Astrocyte (in vitro differentiated cells and primary cell): ENCODE measurements around the gene GPAT3. TPM values are rescaled to one million over a fixed set of nuclear protein-coding genes. Genes with fewer than 3 reads are reported as not detected.

ENCODE experiments used
- DNase-seq: peaks from one replicate; pipeline ENCODE4 v3.0.0-alpha.2; 2010; ENCODE audit warnings: low read depth
- FAIRE-seq: peaks from 2 replicates; lab custom pipeline; 2011; peaks lifted over from hg19 to GRCh38; lab: Jason Lieb, UNC
- H2AFZ ChIP-seq: 2 replicates; pipeline ENCODE4 v1.6.0; 2012; ENCODE audit warnings: low read depth, low read length, inconsistent platforms
- H3K27ac ChIP-seq: 2 replicates; pipeline ENCODE4 v1.5.1; 2011; ENCODE audit warnings: low read depth, low read length, inconsistent platforms
- H3K27me3 ChIP-seq: 2 replicates; pipeline ENCODE4 v1.6.0; 2011; ENCODE audit warnings: low read length, inconsistent platforms; ENCODE audit not compliant: insufficient read depth
- H3K36me3 ChIP-seq: 2 replicates; pipeline ENCODE4 v1.5.1; 2011; ENCODE audit warnings: low read length, inconsistent platforms; ENCODE audit not compliant: insufficient read depth
- H3K4me1 ChIP-seq: 2 replicates; pipeline ENCODE4 v1.5.1; 2011; ENCODE audit warnings: low read length, inconsistent platforms; ENCODE audit not compliant: insufficient read depth
- H3K4me2 ChIP-seq: 2 replicates; pipeline ENCODE4 v1.6.0; 2012; ENCODE audit warnings: low read length, inconsistent platforms
- H3K4me3 ChIP-seq: 2 replicates; pipeline ENCODE4 v1.5.1; 2011; ENCODE audit warnings: low read depth, mild to moderate bottlenecking, low read length, inconsistent platforms; ENCODE audit not compliant: insufficient read depth
- H3K79me2 ChIP-seq: 2 replicates; pipeline ENCODE4 v1.6.0; 2012; ENCODE audit warnings: mild to moderate bottlenecking, low read length, inconsistent platforms; ENCODE audit not compliant: insufficient read depth
- H3K9ac ChIP-seq: 2 replicates; pipeline ENCODE4 v1.6.0; 2012; ENCODE audit warnings: mild to moderate bottlenecking, low read length, inconsistent platforms
- H3K9me3 ChIP-seq: 2 replicates; pipeline ENCODE4 v1.5.1; 2012; ENCODE audit warnings: low read depth, mild to moderate bottlenecking, low read length, inconsistent platforms; ENCODE audit not compliant: insufficient read depth
- H4K20me1 ChIP-seq: 2 replicates; pipeline ENCODE4 v1.6.0; 2012; ENCODE audit warnings: low read length, inconsistent platforms; ENCODE audit not compliant: insufficient read depth
- H3K27ac Mint-ChIP-seq: one replicate; pipeline ENCODE4 v1.8.0; 2021; ENCODE audit warnings: mild to moderate bottlenecking, mixed read lengths; ENCODE audit not compliant: unreplicated experiment
- H3K27me3 Mint-ChIP-seq: one replicate; pipeline ENCODE4 v1.8.0; 2021; ENCODE audit warnings: low read depth, mixed read lengths; ENCODE audit not compliant: unreplicated experiment
- H3K36me3 Mint-ChIP-seq: one replicate; pipeline ENCODE4 v1.8.0; 2021; ENCODE audit warnings: low read depth, mixed read lengths; ENCODE audit not compliant: unreplicated experiment
- H3K4me1 Mint-ChIP-seq: one replicate; pipeline ENCODE4 v1.8.0; 2021; ENCODE audit warnings: low read depth, mixed read lengths; ENCODE audit not compliant: unreplicated experiment
- H3K4me3 Mint-ChIP-seq: one replicate; pipeline ENCODE4 v1.8.0; 2021; ENCODE audit warnings: mild to moderate bottlenecking, moderate library complexity, mixed read lengths; ENCODE audit not compliant: unreplicated experiment
- H3K9me3 Mint-ChIP-seq: one replicate; pipeline ENCODE4 v1.8.0; 2021; ENCODE audit warnings: mild to moderate bottlenecking, mixed read lengths; ENCODE audit not compliant: unreplicated experiment
- EZH2 ChIP-seq: IDR thresholded peaks from 2 replicates; pipeline ENCODE4 v1.6.1; 2012; ENCODE audit warnings: mild to moderate bottlenecking, low read length, inconsistent platforms; ENCODE audit not compliant: insufficient read depth
- total RNA-seq: library from RNA; stranded (reverse); gene quantifications from 2 replicates; pipeline ENCODE4 v1.2.1, GENCODE V29; 2021
- TF ChIP-seq, protein P1 (sequence below): IDR thresholded peaks from 2 replicates; pipeline ENCODE4 v1.5.1; 2011; ENCODE audit warnings: low read depth, mild to moderate bottlenecking, inconsistent platforms, low read length, moderate library complexity; ENCODE audit not compliant: insufficient read depth

Gene GPAT3
- total RNA-seq, 1 donor from 2014 or later: 0.39 TPM

GRCh38 chr4:83581411-83582288, 45.7 kb downstream of the GPAT3 start:
- Mint-ChIP-seq H3K36me3 (no peaks in the 10 kb centered on the region), H3K9me3 (no peaks in the 10 kb centered on the region), H3K4me3 (no peak overlapping the region), H3K4me1 (no peaks in the 10 kb centered on the region), H3K27ac (no peak overlapping the region), H3K27me3 (no peaks in the 10 kb centered on the region)
- no peaks in the 10 kb centered on the region for H3K36me3 ChIP-seq
- DNase-seq (peak; percentile 33), FAIRE-seq (no peak)
- no peak overlapping the region for H3K27ac ChIP-seq
- H4K20me1 ChIP-seq: no peaks in the 10 kb centered on the region
- H3K79me2 ChIP-seq: no peaks in the 10 kb centered on the region
- peak overlapping the region; percentile 24 for H3K4me2 ChIP-seq
- no peak overlapping the region for H2AFZ ChIP-seq
- no peaks in the 10 kb centered on the region for H3K4me1 ChIP-seq
- TF ChIP-seq, protein P1, sequence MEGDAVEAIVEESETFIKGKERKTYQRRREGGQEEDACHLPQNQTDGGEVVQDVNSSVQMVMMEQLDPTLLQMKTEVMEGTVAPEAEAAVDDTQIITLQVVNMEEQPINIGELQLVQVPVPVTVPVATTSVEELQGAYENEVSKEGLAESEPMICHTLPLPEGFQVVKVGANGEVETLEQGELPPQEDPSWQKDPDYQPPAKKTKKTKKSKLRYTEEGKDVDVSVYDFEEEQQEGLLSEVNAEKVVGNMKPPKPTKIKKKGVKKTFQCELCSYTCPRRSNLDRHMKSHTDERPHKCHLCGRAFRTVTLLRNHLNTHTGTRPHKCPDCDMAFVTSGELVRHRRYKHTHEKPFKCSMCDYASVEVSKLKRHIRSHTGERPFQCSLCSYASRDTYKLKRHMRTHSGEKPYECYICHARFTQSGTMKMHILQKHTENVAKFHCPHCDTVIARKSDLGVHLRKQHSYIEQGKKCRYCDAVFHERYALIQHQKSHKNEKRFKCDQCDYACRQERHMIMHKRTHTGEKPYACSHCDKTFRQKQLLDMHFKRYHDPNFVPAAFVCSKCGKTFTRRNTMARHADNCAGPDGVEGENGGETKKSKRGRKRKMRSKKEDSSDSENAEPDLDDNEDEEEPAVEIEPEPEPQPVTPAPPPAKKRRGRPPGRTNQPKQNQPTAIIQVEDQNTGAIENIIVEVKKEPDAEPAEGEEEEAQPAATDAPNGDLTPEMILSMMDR: no peak
- TF ChIP-seq EZH2: no peak
- no peak overlapping the region for H3K9ac ChIP-seq
- no peaks in the 10 kb centered on the region for H3K27me3 ChIP-seq
- H3K4me3 ChIP-seq: no peak overlapping the region
- H3K9me3 ChIP-seq: no peaks in the 10 kb centered on the region

- DNase-seq (peak; percentile 4), FAIRE-seq (no peak)
- H3K36me3 ChIP-seq: no peaks in the 10 kb centered on the region
- H3K27me3 ChIP-seq: no peaks in the 10 kb centered on the region
- no peak overlapping the region for H3K27ac ChIP-seq
- H4K20me1 ChIP-seq: no peaks in the 10 kb centered on the region
- TF ChIP-seq EZH2: no peak
- TF ChIP-seq, protein P1: no peak
- Mint-ChIP-seq H3K27ac (no peak overlapping the region), H3K4me3 (no peak overlapping the region), H3K27me3 (no peaks in the 10 kb centered on the region), H3K9me3 (no peaks in the 10 kb centered on the region), H3K36me3 (no peaks in the 10 kb centered on the region), H3K4me1 (no peaks in the 10 kb centered on the region)
- H3K79me2 ChIP-seq: no peaks in the 10 kb centered on the region
- H3K4me2 ChIP-seq: no peak overlapping the region
- H3K4me1 ChIP-seq: no peaks in the 10 kb centered on the region
- no peak overlapping the region for H3K9ac ChIP-seq
- H3K9me3 ChIP-seq: no peaks in the 10 kb centered on the region
- no peak overlapping the region for H2AFZ ChIP-seq
- H3K4me3 ChIP-seq: no peak overlapping the region
Observed at GRCh38 chr4:83582289-83582785, 46.4 kb downstream of the GPAT3 start.

DNA sequence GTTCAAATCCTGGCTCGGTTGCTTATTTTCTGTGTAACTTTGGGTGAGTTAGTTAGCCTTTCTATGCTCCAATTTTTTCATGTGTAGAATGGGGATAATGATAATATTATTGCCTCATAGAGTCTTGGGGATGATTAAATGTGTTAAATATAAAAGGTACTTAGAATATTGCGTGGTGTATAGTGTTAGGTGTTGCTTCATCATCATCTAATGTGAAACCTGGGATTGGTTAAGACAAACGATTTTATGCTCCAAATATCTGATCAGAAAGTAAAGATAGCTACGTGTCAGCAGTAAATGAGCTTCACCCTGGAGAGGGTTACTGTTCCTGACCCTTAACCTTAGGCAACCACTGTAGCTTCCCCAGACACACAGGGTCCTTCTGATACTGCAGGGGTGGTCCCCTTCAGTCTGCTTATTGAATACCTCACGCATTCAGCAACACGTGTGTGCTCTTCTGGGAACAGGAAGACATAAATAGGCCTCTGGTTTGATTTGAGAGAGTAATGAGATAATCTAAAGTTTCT, 50.1 kb downstream of the GPAT3 start:
- FAIRE-seq: no peak
- Mint-ChIP-seq H3K4me3 (no peak overlapping the region), H3K4me1 (no peaks in the 10 kb centered on the region), H3K27ac (no peak overlapping the region), H3K36me3 (no peaks in the 10 kb centered on the region), H3K9me3 (no peaks in the 10 kb centered on the region), H3K27me3 (no peaks in the 10 kb centered on the region)
- H3K27me3 ChIP-seq: no peaks in the 10 kb centered on the region
- H3K4me3 ChIP-seq: no peak overlapping the region
- no peaks in the 10 kb centered on the region for H3K4me1 ChIP-seq
- no peak overlapping the region for H3K9ac ChIP-seq
- H3K9me3 ChIP-seq: no peaks in the 10 kb centered on the region
- no peak overlapping the region for H3K27ac ChIP-seq
- H3K36me3 ChIP-seq: no peaks in the 10 kb centered on the region
- no peaks in the 10 kb centered on the region for H3K79me2 ChIP-seq
- H2AFZ ChIP-seq: no peak overlapping the region
- no peak for TF ChIP-seq EZH2
- TF ChIP-seq, protein P1: no peak
- H4K20me1 ChIP-seq: no peaks in the 10 kb centered on the region
- DNase-seq: no peak
- H3K4me2 ChIP-seq: no peak overlapping the region
